Tibial nerve (tissue), 4 donors: ENCODE data around the gene MYO18B. TPM values are rescaled to one million over a fixed set of nuclear protein-coding genes. Genes with fewer than 3 reads are reported as not detected.

ENCODE experiments used
- DNase-seq, 2 donors: peaks; one replicate each; pipeline ENCODE4 v3.0.0-alpha.2; 2019; ENCODE audit warnings: low spot score in 2 of 2
- H3K27ac ChIP-seq, 4 donors: fragments of 200-600 bp; sonication (generic) in 3 of 4; one replicate each; pipeline ENCODE4 v1.5.1; 2017 to 2019; ENCODE audit warnings: mild to moderate bottlenecking in 1 of 4
- H3K27me3 ChIP-seq, 2 donors: fragments of 200-600 bp; sonication (generic) in 1 of 2; one replicate each; pipeline versions ENCODE4 v1.5.1 to v1.6.0; 2017 to 2019
- H3K36me3 ChIP-seq, 3 donors: fragments of 200-600 bp; sonication (generic); one replicate each; pipeline ENCODE4 v1.5.1; 2018 to 2019
- H3K4me1 ChIP-seq, 4 donors: fragments of 200-600 bp; sonication (generic) in 3 of 4; one replicate each; pipeline ENCODE4 v1.5.1; 2017 to 2019
- H3K4me3 ChIP-seq, 4 donors: fragments of 200-600 bp; sonication (generic) in 3 of 4; one replicate each; pipeline ENCODE4 v1.5.1; 2017 to 2019; ENCODE audit warnings: mild to moderate bottlenecking in 1 of 4, moderate library complexity in 1 of 4
- H3K9me3 ChIP-seq, 4 donors: fragments of 200-600 bp; sonication (generic) in 3 of 4; one replicate each; pipeline ENCODE4 v1.5.1; 2017 to 2019
- CTCF ChIP-seq, 5 experiments: fragments of 200-600 bp in 3 of 5; fragments of 450-650 bp in 2 of 5; sonication (generic) in 3 of 5; IDR thresholded peaks; one replicate each; pipeline ENCODE4 v1.5.1; 2016 to 2019; ENCODE audit warnings: antibody characterized with exemption in 5 of 5, mild to moderate bottlenecking in 3 of 5, moderate library complexity in 2 of 5
- EP300 ChIP-seq, 2 donors: sonication (generic); formaldehyde crosslinking; IDR thresholded peaks; one replicate each; pipeline ENCODE4 v1.6.1; 2017; ENCODE audit warnings: antibody characterized with exemption in 2 of 2, mild to moderate bottlenecking in 1 of 2
- POLR2A ChIP-seq, 2 donors: fragments of 450-650 bp; IDR thresholded peaks; one replicate each; pipeline ENCODE4 v1.6.1; 2017; ENCODE audit warnings: antibody characterized with exemption in 2 of 2, mild to moderate bottlenecking in 2 of 2, moderate library complexity in 2 of 2
- WGBS, 2 donors: methylation state at CpG; one replicate each; pipeline ENCODE4 v1.1.5; 2018; 5-methylcytosine and 5-hydroxymethylcytosine counted together
- total RNA-seq, 4 donors: library from RNA; depleted of rRNA; stranded (reverse); fragments of >200 nt; gene quantifications; one replicate each; pipeline ENCODE4 v1.1.0, GENCODE V29; 2016

The MYO18B gene
- total RNA-seq, 4 donors from 2014 or later, result under 0.01 TPM; not detected in 2

GRCh38 chr22:25900390-25900789 lies 158.4 kb downstream of the MYO18B start:
- H3K4me3 ChIP-seq, result no peak overlapping the region
- H3K36me3 ChIP-seq, result no peaks in the 10 kb centered on the region
- H3K27ac ChIP-seq, result no peak overlapping the region
- H3K27me3 ChIP-seq, result peaks cover 0 to 11% of the 10 kb centered on the region in 2 donors
- H3K9me3 ChIP-seq, result peaks cover 0 to 9% (median 0%) of the 10 kb centered on the region in 4 donors
- 92 to 97% methylated on average over 3 of the region's 3 CpGs for WGBS, 2 donors
- TF ChIP-seq EP300 (IDR thresholded peaks at IDR 0.05) (no peak), POLR2A (IDR thresholded peaks at IDR 0.05) (no peak), CTCF (IDR thresholded peaks at IDR 0.05) (no peak)
- no peak for DNase-seq
- no peaks in the 10 kb centered on the region for H3K4me1 ChIP-seq

GRCh38 chr22:25900880-25901279 lies 158.9 kb downstream of the MYO18B start:
- 14 to 27% methylated on average over 4 of the region's 4 CpGs for WGBS, 2 donors
- Histone ChIP-seq H3K36me3 (no peaks in the 10 kb centered on the region), H3K27ac (no peak overlapping the region), H3K4me1 (no peaks in the 10 kb centered on the region), H3K4me3 (no peak overlapping the region), H3K27me3 (peaks cover 0 to 11% of the 10 kb centered on the region in 2 donors), H3K9me3 (peaks cover 0 to 9% (median 0%) of the 10 kb centered on the region in 4 donors)
- TF ChIP-seq CTCF (IDR thresholded peaks at IDR 0.05) (no peak), POLR2A (IDR thresholded peaks at IDR 0.05) (no peak), EP300 (IDR thresholded peaks at IDR 0.05) (no peak)
- DNase-seq, result no peak

GRCh38 chr22:25902402-25902801 lies 160.4 kb downstream of the MYO18B start:
- H3K36me3 ChIP-seq, result no peaks in the 10 kb centered on the region

GRCh38 chr22:25903294-25903693 lies 161.3 kb downstream of the MYO18B start:
- H3K27ac ChIP-seq, result no peak overlapping the region
- no peaks in the 10 kb centered on the region for H3K4me1 ChIP-seq
- H3K36me3 ChIP-seq, result no peaks in the 10 kb centered on the region
- peaks cover 0 to 11% of the 10 kb centered on the region in 2 donors for H3K27me3 ChIP-seq
- no peak for DNase-seq
- no peaks in the 10 kb centered on the region for H3K9me3 ChIP-seq
- WGBS, 2 donors, result 34 to 50% methylated on average over 4 to 6 of the region's 6 CpGs
- H3K4me3 ChIP-seq, result no peak overlapping the region
- no peak for TF ChIP-seq EP300 (IDR thresholded peaks at IDR 0.05)
- no peak for TF ChIP-seq CTCF (IDR thresholded peaks at IDR 0.05)
- TF ChIP-seq POLR2A (IDR thresholded peaks at IDR 0.05), result no peak

More at GRCh38 chr22:25902402-25902801, 160.4 kb downstream of the MYO18B start:
- no peak overlapping the region for H3K27ac ChIP-seq
- no peak overlapping the region for H3K4me3 ChIP-seq
- H3K4me1 ChIP-seq, result no peaks in the 10 kb centered on the region
- no peak for TF ChIP-seq CTCF (IDR thresholded peaks at IDR 0.05)
- no peak for TF ChIP-seq EP300 (IDR thresholded peaks at IDR 0.05)
- no peak for TF ChIP-seq POLR2A (IDR thresholded peaks at IDR 0.05)
- H3K9me3 ChIP-seq, result no peaks in the 10 kb centered on the region
- H3K27me3 ChIP-seq, result peaks cover 0 to 11% of the 10 kb centered on the region in 2 donors
- 75 to 76% methylated on average over 8 of the region's 8 CpGs for WGBS, 2 donors
- no peak for DNase-seq

- no peaks in the 10 kb centered on the region for H3K9me3 ChIP-seq
- no peak overlapping the region for H3K4me3 ChIP-seq
- H3K4me1 ChIP-seq, result no peaks in the 10 kb centered on the region
- TF ChIP-seq CTCF (IDR thresholded peaks at IDR 0.05), result no peak
- TF ChIP-seq POLR2A (IDR thresholded peaks at IDR 0.05), result no peak
- no peak for TF ChIP-seq EP300 (IDR thresholded peaks at IDR 0.05)
- H3K27ac ChIP-seq, result no peak overlapping the region
- no peaks in the 10 kb centered on the region for H3K36me3 ChIP-seq
- no peak for DNase-seq
- H3K27me3 ChIP-seq, result peaks cover 0 to 9% of the 10 kb centered on the region in 2 donors
- WGBS, 2 donors, result 82 to 86% methylated on average over 13 of the region's 13 CpGs
These were observed 166.2 kb downstream of the MYO18B start for GRCh38 chr22:25908212-25908611.
